BE2C (cell line): Measurements from ENCODE around the gene ATP8B1.

Source experiments
- DNase-seq: peaks from one replicate; pipeline ENCODE4 v3.0.0-alpha.2; 2020
- H3K27me3 ChIP-seq: fragments of 250-450 bp; sonication (Bioruptor Pico); 2 replicates; pipeline ENCODE4 v1.5.1; 2020; ENCODE audit warnings: mild to moderate bottlenecking
- H3K36me3 ChIP-seq: fragments of 250-450 bp; sonication (Bioruptor Pico); 2 replicates; pipeline ENCODE4 v1.5.1; 2020; ENCODE audit warnings: mild to moderate bottlenecking
- H3K4me1 ChIP-seq: fragments of 250-450 bp; sonication (Bioruptor Pico); 2 replicates; pipeline ENCODE4 v1.5.1; 2020
- H3K4me3 ChIP-seq: 2 replicates; pipeline ENCODE4 v1.5.1; 2011; ENCODE audit warnings: low read depth, low read length
- H3K9me3 ChIP-seq: fragments of 250-450 bp; sonication (Bioruptor Pico); 2 replicates; pipeline ENCODE4 v1.5.1; 2020
- CTCF ChIP-seq: IDR thresholded peaks from 2 replicates; pipeline ENCODE4 v1.5.1; 2012; ENCODE audit warnings: mild to moderate bottlenecking, low read depth, low read length

The ATP8B1 gene

GRCh38 chr18:57747809-57748680 is 55.1 kb downstream of the ATP8B1 start:
- DNase-seq = no peak
- H3K27me3 ChIP-seq = no peaks in the 10 kb centered on the region
- no peaks in the 10 kb centered on the region for H3K4me1 ChIP-seq
- H3K9me3 ChIP-seq = no peaks in the 10 kb centered on the region
- H3K4me3 ChIP-seq = no peak overlapping the region
- no peaks in the 10 kb centered on the region for H3K36me3 ChIP-seq
- no peak for TF ChIP-seq CTCF

- H3K36me3 ChIP-seq = no peaks in the 10 kb centered on the region
- H3K27me3 ChIP-seq = no peaks in the 10 kb centered on the region
- H3K4me3 ChIP-seq = no peak overlapping the region
- TF ChIP-seq CTCF = no peak
- DNase-seq = no peak
- no peaks in the 10 kb centered on the region for H3K4me1 ChIP-seq
- no peaks in the 10 kb centered on the region for H3K9me3 ChIP-seq
Measured at GRCh38 chr18:57744211-57744694, 58.9 kb downstream of the ATP8B1 start.

GRCh38 chr18:57743008-57743407 is 60.1 kb downstream of the ATP8B1 start:
- Histone ChIP-seq H3K9me3 (no peaks in the 10 kb centered on the region), H3K4me3 (no peak overlapping the region), H3K4me1 (no peaks in the 10 kb centered on the region), H3K36me3 (no peaks in the 10 kb centered on the region), H3K27me3 (no peaks in the 10 kb centered on the region)
- DNase-seq = no peak
- no peak for TF ChIP-seq CTCF

- H3K27me3 ChIP-seq = no peaks in the 10 kb centered on the region
- no peak for DNase-seq
- no peaks in the 10 kb centered on the region for H3K9me3 ChIP-seq
- H3K4me3 ChIP-seq = no peak overlapping the region
- no peaks in the 10 kb centered on the region for H3K36me3 ChIP-seq
- no peaks in the 10 kb centered on the region for H3K4me1 ChIP-seq
- no peak for TF ChIP-seq CTCF
Measured at GRCh38 chr18:57741273-57741672, 61.8 kb downstream of the ATP8B1 start.

- no peak overlapping the region for H3K4me3 ChIP-seq
- H3K4me1 ChIP-seq = no peaks in the 10 kb centered on the region
- no peaks in the 10 kb centered on the region for H3K36me3 ChIP-seq
Measured at GRCh38 chr18:57738078-57738477, 65.0 kb downstream of the ATP8B1 start.

More at GRCh38 chr18:57738078-57738477, 65.0 kb downstream of the ATP8B1 start:
- H3K9me3 ChIP-seq = no peaks in the 10 kb centered on the region
- TF ChIP-seq CTCF = no peak
- H3K27me3 ChIP-seq = no peaks in the 10 kb centered on the region
- no peak for DNase-seq
